Measurements from ENCODE around the gene STXBP6. TPM values are rescaled to one million over a fixed set of nuclear protein-coding genes. Genes with fewer than 3 reads are reported as not detected.

Gene STXBP6
- total and polyA plus RNA-seq, 10 of the 15 experiments (the other 5 are each of a cell fraction or from before 2014, with no cell fraction given) = 1.2 to 47.3 (median 1.9) TPM

GRCh38 chr14:25090256-25090655 is 40.3 kb upstream of the STXBP6 start (continued):
- TF ChIP-seq ZNF687 (IDR thresholded peaks at IDR 0.05) (no peak), MTA3 (IDR thresholded peaks at IDR 0.05; ENCODE audit: borderline replicate concordance, low read length) (no peak), TAF1 (IDR thresholded peaks at IDR 0.05; ENCODE audit: borderline replicate concordance, low read depth, low read length) (no peak), ZNF217 (IDR thresholded peaks at IDR 0.05) (no peak)

- TF ChIP-seq PAX5 (IDR thresholded peaks at IDR 0.05; ENCODE audit: borderline replicate concordance, low read depth, low read length) = no peak
- no peak for TF ChIP-seq POLR2A (IDR thresholded peaks at IDR 0.05; ENCODE audit: low read depth, low read length)
- no peak for TF ChIP-seq KDM1A (IDR thresholded peaks at IDR 0.05; ENCODE audit: borderline replicate concordance)
- no peak for TF ChIP-seq USF2 (IDR thresholded peaks at IDR 0.05; ENCODE audit: borderline replicate concordance, low read depth, low read length)
- TF ChIP-seq FOXK2 (IDR thresholded peaks at IDR 0.05) = no peak
- TF ChIP-seq HCFC1 (IDR thresholded peaks at IDR 0.05; ENCODE audit: low read length) = no peak
- no peak for TF ChIP-seq MEF2B (IDR thresholded peaks at IDR 0.05; ENCODE audit: partially characterized antibody, poor library complexity, severe bottlenecking)
- no peak for TF ChIP-seq ZNF384 (IDR thresholded peaks at IDR 0.05; ENCODE audit: borderline replicate concordance, low read depth, low read length)
- no peak for TF ChIP-seq TARDBP (IDR thresholded peaks at IDR 0.05; ENCODE audit: borderline replicate concordance)
- TF ChIP-seq MEF2A (IDR thresholded peaks at IDR 0.05; ENCODE audit: insufficient read depth, low read depth, low read length) = no peak
- no peak for TF ChIP-seq KAT2A (conservative IDR thresholded peaks at IDR 0.05; ENCODE audit: control insufficient read depth, low read depth, low read length)
- POLR2A ChIA-PET = no interaction called here
- Histone ChIP-seq H2AFZ (ENCODE audit: control insufficient read depth, low read depth, low read length) (no peak overlapping the region), H4K20me1 (ENCODE audit: control insufficient read depth, insufficient read depth) (no peaks in the 10 kb centered on the region), H3K4me3 (no peak overlapping the region), H3K36me3 (ENCODE audit: control insufficient read depth in 2 of 2, insufficient read depth in 2 of 2, low read length in 1 of 2) (no peaks in the 10 kb centered on the region), H3K9me3 (replicated peaks; ENCODE audit: control insufficient read depth, insufficient read depth, low read length) (no peaks in the 10 kb centered on the region), H3K79me2 (ENCODE audit: control insufficient read depth, insufficient read depth, low read length) (no peaks in the 10 kb centered on the region), H3K4me1 (ENCODE audit: control insufficient read depth, insufficient read depth, low read length) (no peaks in the 10 kb centered on the region), H3K9ac (ENCODE audit: control insufficient read depth, insufficient read depth, low read length) (no peak overlapping the region), H3K27ac (ENCODE audit: control insufficient read depth, insufficient read depth) (no peak overlapping the region), H3K4me2 (ENCODE audit: control insufficient read depth, insufficient read depth) (no peak overlapping the region), H3K27me3 (replicated peaks in 1 of 2; ENCODE audit: control insufficient read depth in 2 of 2, insufficient read depth in 2 of 2, low read length in 1 of 2) (no peaks in the 10 kb centered on the region)
- CTCF ChIA-PET = interaction anchor here (1.1 kb wide), 1 partner anchor 44 kb away, joined by 4 read pairs; no protein-coding TSS in a partner anchor
- in situ Hi-C loops (cut with MboI) = no loop called here
- 0% methylated on average over 1 of the region's 1 CpG for WGBS (ENCODE audit: insufficient coverage, insufficient replicate concordance, low lambda C conversion rate, missing lambda C conversion rate)
- RAD21 ChIA-PET (ENCODE audit: unreplicated experiment) = interaction anchor here (1.4 kb wide), 1 partner anchor 46 kb away, joined by 3 read pairs; no protein-coding TSS in a partner anchor
- BruUV-seq (replicated peaks) = no TSS peak
- SMC1A ChIA-PET (ENCODE audit: uncharacterized antibody, unreplicated experiment) = interaction anchor here (0.9 to 1.5 kb wide), 2 partner anchors 33 to 53 kb away, joined by 3 to 6 read pairs; no protein-coding TSS in a partner anchor
- DNase-seq (ENCODE audit: low read depth, low spot score) (no peak), FAIRE-seq (no peak), ATAC-seq (no peak)
- intact Hi-C loops (cut with micrococcal nuclease; ENCODE audit: unreplicated experiment) = no loop called here
These were observed 39.5 kb upstream of the STXBP6 start for GRCh38 chr14:25089496-25089895.
